Activated CD4-positive, alpha-beta T cell treated with anti-CD3 and anti-CD28 coated beads, Interleukin-2, amount 50 U/mL, for 48 hours (primary cell): ENCODE measurements around the gene SH2D2A.

Experiments
- DNase-seq, 2 experiments: peaks; one replicate each; pipeline ENCODE4 v3.0.0-alpha.2; 2020

SH2D2A gene

DNA sequence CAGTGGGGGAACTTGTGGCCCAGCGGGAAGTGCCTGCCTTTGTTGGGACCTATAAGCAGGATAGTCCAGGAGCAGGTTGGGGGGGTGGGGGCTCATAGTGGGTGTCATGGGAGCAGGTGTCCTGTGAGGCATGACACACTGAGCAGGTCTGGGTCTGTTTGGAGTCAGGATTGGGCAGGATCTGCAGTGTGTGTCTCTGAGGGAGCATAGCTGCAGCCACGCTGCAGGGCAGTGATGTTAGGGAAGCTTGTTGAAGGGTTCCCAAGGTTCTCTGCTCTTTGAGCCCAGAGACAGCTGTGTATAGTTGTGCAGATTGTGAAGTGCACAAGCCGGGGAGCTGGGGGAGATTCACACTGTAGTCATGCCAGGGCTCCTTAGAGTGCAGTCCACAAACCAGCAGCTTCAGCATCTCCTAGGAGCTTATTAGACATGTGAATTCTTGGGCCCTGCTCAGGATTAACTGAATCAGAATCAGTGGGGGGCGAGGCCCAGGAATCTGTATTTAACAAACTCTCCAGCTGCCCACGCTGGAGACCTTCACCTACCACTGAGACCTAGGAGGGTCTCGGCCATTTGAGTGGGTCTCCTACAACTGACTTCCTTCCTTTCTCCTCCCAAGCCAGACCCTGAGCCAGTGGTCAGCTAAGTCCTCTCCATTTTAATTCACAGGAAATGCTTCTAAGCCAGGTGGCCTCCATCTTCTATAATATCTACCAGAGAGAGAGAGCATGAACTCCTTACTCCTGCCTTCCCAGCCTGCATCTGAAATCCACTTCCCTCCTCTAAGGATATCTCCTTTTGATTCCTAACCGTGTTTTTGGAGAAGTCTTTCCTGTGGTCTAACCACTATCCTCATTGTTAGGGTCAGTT is 31.2 kb upstream of the SH2D2A start:
- no peak for DNase-seq

GRCh38 chr1:156846643-156847042 is 30.0 kb upstream of the SH2D2A start:
- no peak for DNase-seq

DNA sequence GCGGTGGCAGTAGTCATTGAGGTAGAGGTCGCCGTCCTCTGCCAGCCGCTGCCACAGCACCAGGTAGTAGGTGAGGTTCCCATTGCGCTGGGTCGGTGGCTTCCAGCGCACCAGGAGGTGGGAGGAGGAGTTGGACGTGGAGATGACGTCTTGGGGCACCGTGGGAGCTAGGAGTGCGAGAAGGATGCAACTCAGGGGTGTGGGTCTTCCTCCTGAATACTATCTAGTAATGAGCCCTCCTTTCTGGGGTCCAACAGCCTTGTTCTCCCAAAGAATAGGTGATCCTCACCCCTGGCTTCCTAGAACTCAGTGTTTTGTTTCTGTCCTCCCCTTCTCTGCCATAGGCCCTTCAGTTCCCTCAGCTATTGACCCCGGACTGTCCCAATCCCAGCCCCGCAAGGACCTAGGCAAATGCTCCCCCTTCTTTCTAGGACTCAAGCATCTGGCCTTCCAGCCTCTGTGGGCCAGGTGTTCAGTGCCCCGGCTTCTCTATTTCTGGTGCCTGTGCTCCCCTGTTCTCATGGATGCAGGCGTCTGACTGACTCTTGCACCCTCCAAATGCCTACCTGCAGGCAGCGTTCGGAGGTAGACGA is 29.4 kb upstream of the SH2D2A start:
- no peak for DNase-seq

DNA sequence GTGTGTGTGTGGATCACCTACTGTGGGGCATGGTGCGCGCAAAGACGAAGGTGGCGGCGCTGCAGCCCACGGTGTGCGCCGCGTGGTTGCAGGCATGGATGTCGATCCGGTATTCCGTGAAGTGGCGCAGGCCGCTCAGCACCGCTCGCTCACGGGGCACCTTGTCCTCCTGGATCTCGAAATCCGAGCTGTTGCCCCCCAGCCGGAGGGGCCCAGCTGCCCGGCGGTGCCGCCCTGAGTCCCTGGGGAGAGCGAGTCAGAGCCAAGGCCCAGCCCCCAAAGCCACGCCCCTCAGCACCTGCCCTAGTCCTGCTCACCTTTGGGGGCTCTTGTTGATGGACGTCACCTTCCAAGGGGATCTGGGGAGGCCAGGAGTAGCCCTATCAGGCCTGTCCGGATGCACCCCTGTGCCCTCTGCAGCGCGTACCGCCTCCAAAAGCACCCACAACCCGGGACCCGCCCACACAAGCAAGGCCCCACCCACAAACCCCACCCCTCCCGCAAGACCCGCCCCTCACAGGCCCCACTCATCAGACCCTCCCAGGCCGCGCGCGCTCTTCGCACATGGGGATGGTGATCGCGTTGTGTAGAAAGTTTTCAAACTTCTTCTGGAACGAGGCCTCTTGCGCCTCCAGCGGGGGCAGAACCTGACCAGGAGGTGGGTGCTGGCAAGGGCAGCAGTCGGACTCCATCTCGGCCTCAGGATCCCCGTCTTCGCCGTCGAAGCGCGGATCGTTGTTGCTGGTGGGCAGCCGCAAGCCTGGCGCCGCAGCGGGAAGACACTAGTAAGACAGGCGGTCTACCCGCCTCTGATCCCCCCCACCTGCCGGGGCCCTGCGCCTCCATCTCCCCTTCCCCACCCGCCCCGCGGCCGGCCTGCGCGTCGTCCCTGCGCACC is 28.7 kb upstream of the SH2D2A start:
- peak in 1 of 2 experiments; percentile 32 for DNase-seq

DNA sequence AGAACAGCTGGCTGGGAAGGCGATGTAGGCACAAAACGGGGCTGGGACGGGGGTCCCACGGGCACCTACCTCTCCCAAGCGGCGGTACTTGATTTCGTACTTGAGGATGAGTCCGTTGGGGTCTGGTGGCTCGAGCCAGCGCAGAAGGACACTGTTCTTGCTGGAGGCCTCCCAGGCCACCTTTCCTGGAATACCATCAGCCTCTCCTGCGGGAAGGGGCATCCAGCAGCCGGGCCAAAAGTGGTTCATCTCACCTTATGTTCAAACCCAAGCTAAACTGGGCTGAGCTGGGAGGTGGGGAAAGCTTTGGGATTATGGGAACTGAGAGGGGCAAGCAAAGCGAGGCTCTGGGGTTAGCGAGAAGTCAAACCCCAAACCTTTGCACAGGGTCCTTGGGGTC is 28.0 kb upstream of the SH2D2A start:
- DNase-seq = no peak

GRCh38 chr1:156844102-156844501 is 27.5 kb upstream of the SH2D2A start:
- DNase-seq = no peak

DNA sequence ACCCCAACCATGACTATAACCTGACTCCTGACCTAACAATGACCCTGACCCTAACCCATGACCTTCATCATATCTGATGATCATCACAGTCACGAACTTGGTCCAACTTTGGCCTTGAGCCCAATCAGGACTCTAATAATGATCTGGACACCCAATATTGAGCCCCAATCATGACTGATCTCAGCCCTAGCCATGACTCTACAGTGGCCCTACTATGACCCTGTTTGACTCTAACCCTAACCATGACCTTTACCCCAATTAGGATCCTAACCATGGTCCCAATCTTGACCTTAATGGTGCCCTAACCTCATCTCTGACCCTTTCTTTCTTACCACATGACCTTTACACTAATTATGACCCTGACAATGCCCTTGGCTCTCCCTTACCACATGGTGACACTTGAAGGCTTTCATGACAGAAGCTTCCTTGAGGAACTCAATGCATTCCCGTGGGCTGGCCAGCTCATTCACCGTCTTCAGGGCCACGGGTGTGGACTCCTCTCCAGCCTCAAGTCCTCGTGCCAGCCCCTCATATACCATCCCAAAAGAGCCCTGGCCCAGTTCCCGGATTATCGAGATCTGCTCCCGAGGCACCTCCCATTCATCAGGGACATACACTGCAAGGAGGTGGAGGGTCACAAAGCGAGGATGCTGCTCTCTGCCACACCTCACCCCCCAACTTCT is 26.1 kb upstream of the SH2D2A start:
- DNase-seq = no peak

DNA sequence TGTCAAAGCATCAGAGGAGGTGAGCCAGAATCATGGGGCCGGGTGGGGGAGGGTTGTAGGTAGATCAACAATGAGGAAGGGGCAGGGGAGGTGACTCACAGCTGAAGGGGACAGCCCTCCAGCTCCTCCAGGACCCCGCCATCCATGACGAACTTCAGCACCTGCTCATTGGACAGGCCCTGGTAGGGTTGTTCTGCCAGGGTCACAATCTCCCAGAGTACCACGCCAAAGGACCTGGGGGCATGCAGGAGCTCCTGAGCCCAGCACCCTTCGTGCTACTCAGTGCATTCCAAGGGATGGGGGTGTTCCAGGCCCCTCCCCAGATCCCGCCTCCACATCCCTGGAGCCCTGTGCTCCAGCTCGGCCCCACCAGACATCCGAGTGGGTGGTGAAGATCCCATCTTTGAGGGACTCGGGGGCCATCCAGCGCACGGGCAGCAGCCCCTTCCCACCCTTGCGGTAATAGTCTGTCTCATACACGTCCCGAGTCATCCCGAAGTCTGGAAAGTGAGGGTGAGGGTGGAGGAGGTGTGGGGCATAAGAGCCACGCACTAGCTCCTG is 24.7 kb upstream of the SH2D2A start:
- DNase-seq = no peak

DNA sequence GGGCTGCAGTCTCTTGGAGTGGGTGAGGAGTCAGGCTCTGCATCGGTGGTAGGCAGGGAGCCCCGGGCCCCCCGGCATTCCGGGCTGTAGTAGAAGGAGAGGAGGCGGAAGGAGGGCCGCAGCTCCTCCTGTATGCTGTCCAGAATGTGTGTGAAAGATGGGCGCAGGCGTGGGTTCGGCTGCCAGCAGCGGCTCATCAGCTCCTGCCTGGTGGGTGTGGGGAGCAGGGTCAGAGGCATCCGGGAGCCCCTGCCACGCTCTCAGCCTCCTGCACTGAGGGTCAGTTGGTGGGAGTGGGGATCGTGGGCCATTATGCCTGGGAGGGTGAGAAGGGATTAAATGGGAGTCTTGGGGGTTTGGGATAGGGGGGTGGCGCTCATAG is 24.2 kb upstream of the SH2D2A start:
- DNase-seq = no peak

DNA sequence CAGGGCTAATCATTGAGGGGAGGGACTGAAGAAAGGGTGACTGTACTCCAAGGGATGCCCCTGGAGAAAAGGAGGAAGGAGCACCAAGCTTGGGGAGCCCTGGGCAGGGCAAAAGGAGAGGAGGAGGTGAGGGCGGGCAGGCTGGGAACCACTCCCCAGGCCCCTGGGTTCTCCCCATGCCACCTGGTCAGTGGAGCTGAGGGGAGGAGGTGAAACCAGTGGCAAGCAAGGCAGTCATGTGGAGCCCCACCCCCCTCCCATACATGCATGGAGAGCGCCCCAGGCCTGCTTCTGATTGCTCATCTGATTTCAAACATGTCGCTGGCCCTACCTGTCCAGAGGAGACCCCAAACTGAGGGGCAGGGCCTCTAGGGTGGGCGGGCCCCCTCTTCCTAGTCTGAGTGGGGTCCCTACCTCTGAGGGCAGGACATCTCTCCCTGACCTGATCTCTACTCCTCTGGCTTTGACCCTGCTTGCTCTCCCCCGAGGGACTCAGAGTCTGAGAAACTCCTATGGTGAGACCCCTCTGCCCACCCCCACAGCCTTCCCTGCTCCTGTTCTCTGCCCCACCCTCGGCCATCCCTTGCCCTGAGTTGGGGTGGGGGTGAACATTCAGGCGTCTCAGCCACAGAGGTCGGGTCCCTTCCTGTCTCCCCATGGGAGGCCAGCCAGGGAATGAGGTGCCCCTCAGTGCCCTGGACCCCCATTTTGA is 23.7 kb upstream of the SH2D2A start:
- no peak for DNase-seq

- DNase-seq = no peak
Measured at GRCh38 chr1:156839426-156840109, 22.9 kb upstream of the SH2D2A start.

GRCh38 chr1:156838972-156839371 is 22.3 kb upstream of the SH2D2A start:
- DNase-seq = peak; percentile 48 to 58

DNA sequence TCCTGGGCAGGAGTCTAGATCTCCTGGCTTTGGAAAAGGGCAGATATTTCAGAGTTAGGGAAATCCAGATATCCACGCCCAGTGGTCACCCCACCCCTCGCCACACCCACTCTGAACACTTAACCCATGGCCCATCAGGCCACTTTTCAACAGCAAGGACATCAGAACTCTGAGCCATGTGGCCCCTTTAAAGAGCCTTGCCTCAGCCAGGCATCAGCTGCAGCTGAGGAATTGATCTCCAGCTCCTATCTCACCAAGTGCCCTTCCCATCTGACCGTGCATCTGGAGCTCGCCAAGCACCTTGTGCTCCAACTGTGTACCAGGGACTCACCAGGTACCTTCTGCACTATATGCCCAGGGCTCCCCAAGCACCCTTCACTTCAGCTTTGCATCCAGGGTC is 20.2 kb upstream of the SH2D2A start:
- no peak for DNase-seq

- DNase-seq = peak; percentile 64 to 73
Measured at GRCh38 chr1:156836041-156836654, 19.5 kb upstream of the SH2D2A start.

- DNase-seq = no peak
Measured at GRCh38 chr1:156834322-156834721, 17.7 kb upstream of the SH2D2A start.

- no peak for DNase-seq
Measured at GRCh38 chr1:156833603-156834002, 17.0 kb upstream of the SH2D2A start.

DNA sequence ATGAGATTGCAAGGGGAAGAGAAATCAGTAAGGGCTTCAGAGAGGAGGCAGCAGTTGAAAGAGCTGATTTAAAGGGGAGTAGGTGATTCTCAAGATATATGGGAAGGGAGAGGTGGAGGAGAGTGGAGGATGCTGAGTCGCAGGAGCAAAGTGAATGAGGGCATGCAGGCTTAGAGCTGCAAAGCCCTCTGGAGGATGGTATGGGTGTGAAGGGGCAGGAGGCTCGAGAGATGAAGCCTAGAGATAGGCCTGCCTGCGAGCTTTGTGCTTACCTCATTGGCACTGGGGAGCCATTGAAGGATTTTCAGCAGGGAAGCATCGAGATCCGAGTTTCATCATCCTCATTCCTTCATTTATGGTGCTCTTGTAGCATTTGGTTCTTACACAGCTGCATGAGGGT is 15.8 kb upstream of the SH2D2A start:
- no peak for DNase-seq

DNA sequence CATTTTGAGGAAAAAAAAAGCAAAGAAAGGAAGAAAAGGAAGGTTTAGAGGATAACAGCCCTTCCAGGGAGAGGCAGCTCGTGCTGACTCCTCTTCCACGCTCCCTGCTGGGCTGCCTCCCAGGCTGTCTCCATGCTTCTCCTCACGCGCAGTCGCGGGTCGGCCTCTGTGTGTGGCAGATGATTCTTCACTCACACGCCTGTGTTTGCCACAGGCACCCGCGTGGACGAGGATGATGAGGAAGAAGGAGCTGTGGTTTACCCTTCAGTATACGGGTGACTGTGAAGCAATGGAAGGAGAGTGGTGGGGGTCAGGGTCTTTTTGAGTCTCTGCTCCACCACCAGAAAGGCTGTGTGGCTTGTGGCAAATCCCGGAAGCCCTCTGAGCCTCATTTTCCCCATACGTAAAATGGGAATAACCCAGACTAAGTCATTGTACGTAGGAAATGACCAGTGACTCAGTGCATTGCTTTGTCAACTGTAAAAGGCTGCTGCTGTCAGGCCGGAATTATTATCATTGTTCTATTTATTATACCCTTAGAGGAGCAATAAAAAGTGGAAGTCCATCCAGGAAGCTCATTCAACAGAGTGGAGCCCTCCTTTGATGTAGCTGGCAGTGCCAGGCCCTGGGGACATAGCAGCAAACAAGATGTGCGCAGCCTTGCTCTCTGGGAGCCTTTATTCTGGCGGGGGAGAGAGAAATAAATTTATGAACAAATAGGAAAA is 11.9 kb upstream of the SH2D2A start:
- DNase-seq = no peak

DNA sequence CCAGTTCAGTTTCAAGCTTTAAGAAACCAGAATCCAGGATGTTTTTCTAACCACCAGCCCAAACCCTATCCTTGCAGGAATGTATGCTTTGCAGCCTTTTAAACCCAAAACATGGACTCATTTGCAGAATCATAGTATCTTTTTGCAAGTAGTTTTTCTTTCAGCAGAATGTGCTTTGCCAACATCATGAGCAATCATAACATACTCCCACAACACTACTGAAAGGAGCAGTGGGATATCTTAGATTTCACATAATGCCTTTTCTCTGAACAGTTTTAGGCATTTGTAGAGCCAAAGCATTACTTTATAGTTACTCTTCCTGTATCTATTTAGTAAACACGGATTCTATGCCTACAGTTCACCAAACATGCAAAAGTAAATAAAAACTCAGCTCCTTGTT is 10.0 kb upstream of the SH2D2A start:
- DNase-seq = no peak

GRCh38 chr1:156823210-156823790 is 6.7 kb upstream of the SH2D2A start:
- DNase-seq = no peak
